ACHN (cell line): ENCODE results near the gene ACOX1.

ENCODE experiments used
- DNase-seq: peaks from one replicate; pipeline ENCODE4 v3.0.0-alpha.2; 2015
- in situ Hi-C: cut with HindIII; loops from 2 replicates; pipeline ENCODE4 v1.10.0; 2017; ENCODE audit warnings: low sequenced_read_pairs, low pct_ligation_motif_present, low pct_unique_long_range_greater_than_20kb

ACOX1 gene

DNA sequence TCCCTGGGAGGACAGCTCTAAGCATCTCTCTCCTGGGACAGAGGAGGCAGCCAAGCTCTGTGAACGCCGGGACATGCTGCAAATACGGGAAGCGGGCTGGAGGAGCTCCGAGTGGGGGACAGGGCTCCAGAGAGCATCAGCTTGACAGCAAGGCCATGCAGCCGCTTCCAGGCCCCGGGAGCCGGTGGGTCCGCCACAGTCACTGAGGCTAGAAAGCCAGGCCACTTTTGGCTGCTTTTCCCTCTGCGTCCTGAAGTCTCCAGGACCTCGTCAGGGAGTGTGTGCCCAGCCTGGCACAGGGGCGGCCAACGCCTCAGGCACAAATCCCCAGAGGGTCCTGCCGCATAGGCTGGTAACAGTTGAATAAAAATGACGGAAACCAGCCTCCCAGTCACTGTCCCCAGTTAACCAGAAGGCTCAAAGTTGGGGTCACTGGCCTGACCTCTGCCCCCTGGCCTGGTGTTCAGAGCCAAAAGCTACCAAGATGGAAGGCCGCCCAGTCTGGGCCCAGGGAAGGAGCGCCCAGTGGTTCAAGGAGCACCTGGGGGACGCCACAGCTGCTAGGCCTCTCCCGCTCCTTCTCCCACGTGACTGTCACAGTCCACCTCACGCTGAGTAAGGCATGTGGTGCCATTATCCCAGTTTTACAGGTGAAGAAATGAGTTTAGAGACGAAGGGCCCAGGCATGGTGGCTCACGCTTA lies 79.0 kb downstream of the ACOX1 start:
- no peak for DNase-seq
- in situ Hi-C loops: no loop called here

DNA sequence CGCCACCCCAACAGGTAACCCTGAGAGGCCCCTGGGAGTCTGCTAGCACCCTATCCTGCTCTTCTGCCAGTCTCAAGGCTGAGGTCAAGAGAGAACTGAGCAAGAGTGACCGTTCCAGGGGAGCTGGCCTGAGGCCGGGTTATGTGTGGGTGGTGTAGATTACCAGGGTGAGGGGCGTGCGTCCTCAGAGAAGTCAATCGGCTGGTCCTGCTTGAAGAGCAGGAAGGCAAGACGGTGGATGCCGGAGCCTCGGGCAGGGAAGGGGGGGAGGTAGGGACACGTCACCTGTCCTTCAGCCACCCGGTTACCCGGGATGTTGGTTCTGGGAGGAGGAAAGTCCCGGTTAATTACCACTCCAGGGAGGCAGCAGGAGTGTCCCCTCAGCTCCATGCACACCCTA lies 79.6 kb downstream of the ACOX1 start:
- no peak for DNase-seq
- in situ Hi-C loops: no loop called here

DNA sequence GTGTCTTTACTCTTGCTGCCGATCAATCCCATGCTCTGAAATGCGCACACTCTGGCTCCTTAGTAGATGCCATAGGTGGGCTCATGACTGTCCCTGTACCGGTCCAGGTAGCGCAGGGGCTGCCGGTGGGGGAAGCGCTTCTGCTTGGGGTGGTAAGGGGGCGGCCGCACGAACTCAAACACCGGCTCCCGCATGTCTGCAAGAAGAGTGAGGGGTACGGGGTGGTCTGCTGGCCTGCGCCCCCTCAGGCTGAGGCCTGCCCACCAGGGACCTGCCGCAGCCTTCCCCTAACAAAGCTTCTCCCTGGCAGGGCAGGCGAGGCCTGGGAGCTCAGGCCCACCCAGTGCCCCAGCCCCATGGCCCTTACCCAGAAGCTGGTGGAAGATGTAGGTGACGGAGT lies 80.2 kb downstream of the ACOX1 start:
- in situ Hi-C loops: no loop called here
- DNase-seq: no peak

DNA sequence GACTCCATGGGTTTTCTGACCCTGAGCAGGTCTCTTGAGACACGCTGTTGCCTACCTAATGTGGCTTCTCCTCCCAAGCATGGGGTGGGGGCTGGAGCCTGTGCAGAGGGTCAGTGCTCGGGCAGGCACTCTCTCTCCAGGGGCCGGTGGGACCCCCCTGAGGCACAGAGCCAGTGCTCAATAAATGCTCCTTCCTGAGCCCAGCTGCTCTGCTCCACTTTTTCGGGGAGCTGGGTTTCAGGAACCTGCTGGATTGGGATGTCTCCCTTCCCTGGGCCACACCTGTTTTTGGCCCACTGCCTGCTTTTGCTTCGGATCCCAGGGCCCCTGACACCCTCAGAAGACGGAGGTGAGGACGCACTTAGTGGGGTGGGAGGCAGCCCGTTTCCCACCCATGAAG lies 80.9 kb downstream of the ACOX1 start:
- in situ Hi-C loops: no loop called here
- DNase-seq: no peak

DNA sequence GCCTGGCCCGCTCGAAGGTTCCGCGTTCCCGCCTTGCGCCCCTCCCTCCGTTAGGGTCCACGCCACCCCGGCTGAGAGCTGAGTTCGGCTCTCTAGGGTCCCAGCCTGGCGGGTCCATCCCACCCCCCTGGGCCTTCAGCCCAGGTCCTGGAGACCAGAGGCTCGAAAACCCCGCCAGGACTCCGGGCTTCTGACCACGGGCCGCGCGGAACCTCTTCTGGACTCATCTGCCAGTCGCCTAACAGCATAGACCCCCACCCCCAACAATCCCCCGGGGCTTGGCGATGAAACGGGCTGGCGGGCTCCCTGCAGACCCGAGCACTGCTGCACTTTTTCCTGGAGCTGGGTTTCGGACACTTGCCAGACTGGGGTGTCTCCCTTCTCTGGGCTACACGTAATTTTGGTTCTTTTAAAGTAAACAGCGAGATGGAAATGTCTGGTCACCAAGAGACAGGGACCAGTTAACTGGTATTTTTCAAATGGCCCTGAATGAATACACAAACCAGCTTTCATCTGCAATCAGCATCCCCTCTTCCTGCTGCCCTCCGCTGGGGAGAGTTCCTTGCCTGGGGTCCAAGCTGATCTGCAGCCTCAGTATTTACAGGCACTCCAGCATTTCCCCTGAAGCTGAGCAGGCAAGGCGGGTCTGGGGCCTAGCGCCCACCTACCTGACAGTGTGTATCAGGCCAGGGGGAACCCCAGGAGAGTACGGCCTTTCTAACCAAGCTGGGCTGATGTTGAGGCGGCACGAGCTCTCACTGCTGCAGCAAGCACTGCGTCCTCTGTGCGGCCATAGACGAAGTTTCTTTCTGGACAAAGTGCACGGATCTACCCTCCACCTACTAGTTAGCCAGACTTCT lies 81.6 kb downstream of the ACOX1 start:
- DNase-seq: no peak
- in situ Hi-C loops: no loop called here

DNA sequence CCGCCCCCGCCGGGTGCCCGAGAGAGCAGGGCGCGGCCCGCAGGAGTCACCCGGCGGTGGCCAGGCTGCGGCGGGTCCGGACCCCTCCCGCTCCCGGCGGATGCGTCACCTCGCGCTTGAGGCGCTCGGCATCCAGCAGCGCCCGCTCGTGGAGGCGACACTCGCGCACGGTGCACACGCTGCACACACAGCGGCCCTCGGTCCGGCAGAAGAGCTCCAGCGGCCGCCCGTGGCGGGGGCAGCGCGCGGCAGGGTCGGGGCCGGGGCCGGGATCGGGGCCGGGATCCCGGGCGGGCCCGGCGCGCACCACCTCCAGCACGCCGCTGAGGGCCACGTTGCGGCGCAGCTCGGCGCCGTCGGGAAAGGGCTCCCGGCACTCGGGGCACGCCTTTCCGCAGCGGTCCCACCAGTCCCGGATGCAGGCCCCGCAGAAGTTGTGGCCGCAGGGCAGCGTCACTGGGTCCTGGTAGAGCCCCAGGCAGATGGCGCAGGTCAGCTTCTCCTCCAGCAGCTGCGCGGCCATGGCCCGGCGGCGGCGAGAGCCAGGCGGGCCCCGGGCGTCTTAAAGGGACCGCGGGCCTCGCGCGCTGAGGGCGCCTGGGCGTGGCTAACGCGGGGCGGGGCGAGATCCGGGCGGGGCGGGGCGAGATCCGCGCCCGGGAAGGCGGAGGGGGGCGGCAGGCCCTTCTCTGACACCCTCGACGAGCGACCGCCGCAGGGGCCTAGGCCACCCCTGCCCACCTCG lies 82.4 kb downstream of the ACOX1 start, which contains the start of gene TRIM65:
TRIM65 (minus strand) TSS at position 537 of the 745 bp plus-strand sequence; CDS start at position 523, 14 bp downstream.
- in situ Hi-C loops: no loop called here
- peak; percentile 76 for DNase-seq

DNA sequence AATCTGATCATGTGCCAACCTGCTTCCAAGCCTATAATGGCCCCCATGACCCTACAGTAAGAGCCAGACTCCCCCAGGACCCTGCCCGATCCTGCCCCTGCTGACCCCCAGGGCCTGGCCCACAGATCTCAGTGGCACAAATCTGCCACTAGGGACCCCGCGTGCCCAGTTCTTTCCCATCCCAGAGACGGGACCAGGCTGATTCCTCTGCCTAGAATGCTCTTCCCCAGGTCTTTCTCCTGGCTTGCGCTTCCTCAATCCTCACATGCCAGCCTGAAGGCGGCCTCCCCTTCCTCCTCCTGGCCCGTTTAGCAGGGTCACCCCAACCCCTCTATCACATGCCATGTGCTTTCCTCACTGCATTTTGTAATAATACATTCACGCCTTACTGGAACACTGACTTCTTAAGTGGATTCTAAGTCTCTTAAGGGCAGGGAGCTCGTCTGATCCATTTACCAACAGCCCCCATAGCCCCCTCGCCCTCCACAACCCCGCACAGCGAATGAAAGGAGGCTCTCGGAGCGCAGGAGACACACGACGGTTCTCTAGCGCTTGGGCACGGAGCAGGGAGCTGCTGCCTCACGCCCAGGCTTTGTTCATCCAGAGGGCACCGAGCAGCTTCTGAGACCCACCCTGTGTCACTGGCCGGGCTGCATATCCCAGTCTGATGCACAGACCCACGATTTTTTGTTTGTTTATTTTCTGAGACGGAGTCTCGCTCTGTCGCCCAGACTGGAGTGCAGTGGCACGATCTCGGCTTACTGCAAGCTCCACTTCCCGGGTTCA lies 83.4 kb downstream of the ACOX1 start:
- in situ Hi-C loops: no loop called here
- peak; percentile 22 for DNase-seq

DNA sequence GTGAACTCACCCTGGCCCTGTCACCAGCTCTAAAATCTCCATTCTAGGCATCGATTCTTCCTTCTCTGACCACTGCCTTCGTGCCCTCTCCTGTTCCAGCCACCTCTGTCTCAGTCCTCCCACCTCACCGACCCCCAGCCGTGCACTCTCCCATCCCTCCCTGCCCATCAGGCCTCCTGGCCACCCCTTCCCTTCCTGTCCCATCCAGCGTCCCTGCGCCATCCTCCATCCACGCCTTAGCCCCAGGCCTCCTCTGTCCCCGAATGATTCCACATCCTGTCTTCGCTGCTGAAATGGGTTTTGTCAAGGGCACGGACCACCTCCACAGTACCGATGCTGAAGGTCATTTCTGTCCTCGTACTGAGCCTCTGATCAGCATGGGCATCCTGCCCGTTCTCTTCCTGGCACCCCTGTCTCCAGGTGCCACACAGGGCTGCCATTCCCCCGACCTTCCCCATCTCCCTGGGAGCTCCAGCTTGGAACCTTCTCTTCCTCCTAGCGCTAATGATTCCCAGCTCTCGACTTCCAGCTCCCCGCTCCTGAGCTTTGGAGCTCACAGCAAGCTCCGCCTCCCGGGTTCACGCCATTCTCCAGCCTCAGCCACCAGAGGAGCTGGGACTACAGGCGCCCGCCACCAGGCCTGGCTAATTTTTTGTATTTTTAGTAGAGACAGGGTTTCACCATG lies 84.8 kb downstream of the ACOX1 start:
- in situ Hi-C loops: no loop called here
- no peak for DNase-seq

DNA sequence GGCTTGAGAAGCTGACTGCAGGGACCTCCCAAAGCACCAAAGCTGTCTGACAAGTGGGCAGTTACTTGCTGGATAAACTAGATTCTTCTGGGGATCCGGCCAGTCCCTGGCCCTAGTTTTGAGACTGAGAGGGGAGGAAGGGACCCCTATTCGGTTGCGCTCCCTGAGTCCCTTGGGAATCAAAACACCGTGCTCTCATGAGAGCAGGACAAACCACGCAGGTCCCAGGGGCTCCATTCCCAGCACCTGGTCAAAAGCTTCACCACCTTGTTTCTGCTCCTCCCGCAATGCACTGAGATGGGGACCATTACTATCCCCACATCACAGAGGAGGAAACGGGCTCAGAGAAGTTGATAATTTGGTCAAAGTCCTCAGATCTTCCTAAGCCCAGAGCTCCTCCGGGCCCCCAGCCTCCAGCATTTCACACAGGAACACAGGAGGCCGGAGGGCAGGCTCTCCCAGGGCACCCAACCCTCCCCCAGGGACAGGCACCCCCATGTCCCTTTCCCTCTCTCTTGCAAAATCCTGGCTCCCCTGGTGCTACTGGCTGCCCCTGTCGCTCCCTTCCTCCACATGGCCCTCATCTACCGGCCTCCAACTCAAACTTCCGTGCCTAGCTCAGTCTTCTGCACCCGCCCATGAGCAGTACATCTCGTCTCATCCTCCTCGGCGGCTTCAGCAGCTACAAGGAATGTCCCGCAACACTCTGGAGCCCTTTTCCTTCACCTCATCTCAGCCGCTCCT lies 85.5 kb downstream of the ACOX1 start:
- no peak for DNase-seq
- in situ Hi-C loops: no loop called here

DNA sequence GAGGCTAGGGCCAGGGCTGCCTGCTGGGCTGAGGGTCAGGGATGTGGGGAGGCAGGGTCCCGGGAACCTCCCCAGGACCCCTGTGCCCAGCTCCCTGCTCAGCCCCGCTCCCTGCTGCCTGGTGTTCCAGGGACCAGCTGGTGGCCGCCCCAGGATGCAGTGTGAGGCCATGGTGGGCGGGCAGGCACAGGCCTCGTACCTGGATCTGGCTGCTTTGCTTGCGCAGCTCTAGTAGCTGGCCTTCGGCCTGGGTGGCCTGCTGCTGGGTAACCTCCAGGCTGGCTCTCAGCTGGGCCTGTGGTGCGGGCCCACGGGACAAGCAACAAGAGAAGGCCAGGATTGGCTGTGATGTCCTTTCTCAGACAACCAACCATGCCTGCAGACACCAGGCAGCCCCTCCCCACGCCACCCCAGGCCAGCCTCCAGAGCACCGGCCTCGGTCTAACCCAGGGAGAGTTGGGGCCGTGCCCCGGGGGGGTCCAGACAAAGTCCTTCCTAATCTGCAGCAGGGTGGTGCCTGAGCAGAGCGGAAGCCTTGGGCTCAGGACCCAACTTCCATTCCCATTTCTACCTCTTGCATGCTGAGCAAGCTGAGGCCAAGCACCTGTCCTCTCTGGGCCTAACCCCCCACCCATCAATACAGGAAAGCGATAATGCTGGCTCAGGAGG lies 86.3 kb downstream of the ACOX1 start:
- in situ Hi-C loops: no loop called here

DNA sequence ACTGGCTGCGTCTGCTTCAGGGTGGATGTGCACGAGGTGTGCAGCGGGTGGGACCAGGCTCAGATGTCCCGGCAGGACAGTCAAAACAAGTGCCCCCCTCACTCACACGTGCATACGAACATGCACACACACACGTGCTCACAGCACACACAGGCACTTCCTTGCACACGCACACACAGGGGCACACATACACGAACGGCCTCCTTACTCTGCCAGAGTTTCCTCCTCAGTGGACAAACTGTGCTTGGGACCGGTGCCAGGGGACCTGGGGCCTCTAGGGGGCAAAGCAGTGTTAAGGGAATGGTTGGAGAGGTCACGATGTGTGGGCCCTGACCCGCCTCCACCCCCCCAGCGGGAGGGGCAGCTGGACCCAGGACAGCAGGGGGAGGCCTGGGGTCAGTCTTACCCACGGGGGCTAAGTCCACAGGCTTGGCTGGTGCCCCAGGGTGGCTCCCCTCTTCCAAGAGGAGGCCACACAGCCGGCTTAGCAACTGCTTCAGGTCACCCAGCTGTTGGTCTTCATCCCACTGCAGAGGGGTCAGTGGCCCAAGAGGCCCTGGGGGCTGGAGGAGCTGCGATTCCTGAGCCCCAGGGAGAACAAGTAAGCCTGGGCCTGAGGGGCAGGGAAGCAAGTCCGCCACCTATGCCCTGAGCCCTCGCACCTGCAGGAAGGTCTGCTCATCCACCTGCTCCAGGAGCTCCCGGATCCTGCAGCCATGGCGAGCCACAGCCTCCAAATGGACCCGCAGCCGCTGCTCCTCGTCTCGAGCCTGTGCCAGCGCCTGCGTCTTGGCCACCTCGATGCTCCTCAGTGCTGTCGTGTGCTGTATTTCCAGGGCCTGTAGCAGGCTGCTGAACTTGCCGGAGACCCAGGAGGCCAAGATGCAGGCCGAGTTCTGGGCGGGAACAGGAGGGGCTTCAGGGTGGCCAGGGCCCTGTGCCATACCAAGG lies 87.1 kb downstream of the ACOX1 start:
- no peak for DNase-seq
- in situ Hi-C loops: no loop called here

More for the DNA sequence above, 86.3 kb downstream of the ACOX1 start:
- no peak for DNase-seq
